Vagina (tissue), 2 donors: ENCODE results near the gene HSPA4L.

Source experiments
- POLR2A ChIP-seq, 2 donors: fragments of 450-650 bp; IDR thresholded peaks; one replicate each; pipeline ENCODE4 v1.6.1; 2017; ENCODE audit warnings: antibody characterized with exemption in 2 of 2, mild to moderate bottlenecking in 2 of 2, moderate library complexity in 2 of 2
- POLR2AphosphoS5 ChIP-seq, 2 donors: sonication (generic); formaldehyde crosslinking; IDR thresholded peaks; one replicate each; pipeline ENCODE4 v1.9.0; 2017; ENCODE audit warnings: antibody characterized with exemption in 2 of 2, mild to moderate bottlenecking in 2 of 2, low read depth in 1 of 2; ENCODE audit not compliant: insufficient read depth in 1 of 2
- TF ChIP-seq, protein P1 (sequence below), 3 experiments: fragments of 450-650 bp in 2 of 3; fragments of 200-600 bp in 1 of 3; sonication (generic) in 1 of 3; IDR thresholded peaks; one replicate each; pipeline ENCODE4 v1.5.1; 2017 to 2019; ENCODE audit warnings: antibody characterized with exemption in 3 of 3, mild to moderate bottlenecking in 2 of 3, moderate library complexity in 2 of 3

- no peak for TF ChIP-seq POLR2A (IDR thresholded peaks at IDR 0.05)
- TF ChIP-seq, protein P1, sequence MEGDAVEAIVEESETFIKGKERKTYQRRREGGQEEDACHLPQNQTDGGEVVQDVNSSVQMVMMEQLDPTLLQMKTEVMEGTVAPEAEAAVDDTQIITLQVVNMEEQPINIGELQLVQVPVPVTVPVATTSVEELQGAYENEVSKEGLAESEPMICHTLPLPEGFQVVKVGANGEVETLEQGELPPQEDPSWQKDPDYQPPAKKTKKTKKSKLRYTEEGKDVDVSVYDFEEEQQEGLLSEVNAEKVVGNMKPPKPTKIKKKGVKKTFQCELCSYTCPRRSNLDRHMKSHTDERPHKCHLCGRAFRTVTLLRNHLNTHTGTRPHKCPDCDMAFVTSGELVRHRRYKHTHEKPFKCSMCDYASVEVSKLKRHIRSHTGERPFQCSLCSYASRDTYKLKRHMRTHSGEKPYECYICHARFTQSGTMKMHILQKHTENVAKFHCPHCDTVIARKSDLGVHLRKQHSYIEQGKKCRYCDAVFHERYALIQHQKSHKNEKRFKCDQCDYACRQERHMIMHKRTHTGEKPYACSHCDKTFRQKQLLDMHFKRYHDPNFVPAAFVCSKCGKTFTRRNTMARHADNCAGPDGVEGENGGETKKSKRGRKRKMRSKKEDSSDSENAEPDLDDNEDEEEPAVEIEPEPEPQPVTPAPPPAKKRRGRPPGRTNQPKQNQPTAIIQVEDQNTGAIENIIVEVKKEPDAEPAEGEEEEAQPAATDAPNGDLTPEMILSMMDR (IDR thresholded peaks at IDR 0.05): no peak
- TF ChIP-seq POLR2AphosphoS5 (IDR thresholded peaks at IDR 0.05; ENCODE audit: insufficient read depth in 1 of 2, low read depth in 1 of 2): no peak
Observed at GRCh38 chr4:127747883-127748282, 34.2 kb upstream of the HSPA4L start.
